Caco-2 (cell line): ENCODE data around the gene IDH1. TPM values are rescaled to one million over a fixed set of nuclear protein-coding genes. Genes with fewer than 3 reads are reported as not detected.

Source experiments
- BruUV-seq: library from RNA; stranded (reverse); fragments of 400-500 nt; replicated peaks from 2 replicates; lab custom pipeline; 2021; lab: Mats Ljungman, UMichigan
- CTCF ChIA-PET: fragments of 300-600 bp; sonication (Branson Sonifier 250); formaldehyde crosslinking; loops from one replicate; lab custom pipeline; 2022; ENCODE audit warnings: antibody characterized with exemption; lab: Charles Lee
- POLR2A ChIA-PET: fragments of 300-600 bp; sonication (Branson Sonifier 250); formaldehyde crosslinking; loops from one replicate; lab custom pipeline; 2022; ENCODE audit warnings: antibody characterized with exemption; lab: Charles Lee
- DNase-seq, 2 experiments: peaks; one replicate each; pipeline versions ENCODE4 v3.0.0 to v3.0.0-alpha.2; 2020 to 2022
- H3K27me3 ChIP-seq: replicated peaks from 2 replicates; pipeline ENCODE4 v1.6.0; 2011; ENCODE audit warnings: low read length; ENCODE audit not compliant: control insufficient read depth, insufficient read depth
- H3K36me3 ChIP-seq: 2 replicates; pipeline ENCODE4 v1.5.1; 2011; ENCODE audit warnings: low read length; ENCODE audit not compliant: control insufficient read depth, insufficient read depth
- H3K4me1 ChIP-seq: fragments of 250-450 bp; sonication (Bioruptor Pico); 2 replicates; pipeline ENCODE4 v1.5.1; 2020; ENCODE audit warnings: mild to moderate bottlenecking
- H3K4me3 ChIP-seq: 2 replicates; pipeline ENCODE4 v1.5.1; 2011; ENCODE audit warnings: low read depth, mild to moderate bottlenecking, control low read depth, low read length
- H3K9me3 ChIP-seq: fragments of 250-450 bp; sonication (Bioruptor Pico); 2 replicates; pipeline ENCODE4 v1.5.1; 2020; ENCODE audit warnings: mild to moderate bottlenecking, moderate library complexity
- H3K27ac Mint-ChIP-seq: one replicate; pipeline ENCODE4 v1.8.0; 2022; ENCODE audit warnings: mixed read lengths; ENCODE audit not compliant: unreplicated experiment
- H3K27me3 Mint-ChIP-seq: one replicate; pipeline ENCODE4 v1.8.0; 2022; ENCODE audit warnings: mixed read lengths; ENCODE audit not compliant: insufficient read depth, unreplicated experiment
- H3K36me3 Mint-ChIP-seq: one replicate; pipeline ENCODE4 v1.8.0; 2022; ENCODE audit warnings: mild to moderate bottlenecking, mixed read lengths; ENCODE audit not compliant: insufficient read depth, unreplicated experiment
- H3K4me1 Mint-ChIP-seq: one replicate; pipeline ENCODE4 v1.8.0; 2022; ENCODE audit warnings: low read depth, mixed read lengths; ENCODE audit not compliant: unreplicated experiment
- H3K4me3 Mint-ChIP-seq: one replicate; pipeline ENCODE4 v1.8.0; 2022; ENCODE audit warnings: mild to moderate bottlenecking, moderate library complexity, mixed read lengths; ENCODE audit not compliant: unreplicated experiment
- H3K9me3 Mint-ChIP-seq: one replicate; pipeline ENCODE4 v1.8.0; 2022; ENCODE audit warnings: mixed read lengths; ENCODE audit not compliant: unreplicated experiment
- CTCF ChIP-seq, 2 experiments: fragments of 200-600 bp in 1 of 2; IDR thresholded peaks; 1 replicate in 1 of 2; 2 replicates in 1 of 2; pipeline versions ENCODE4 v1.5.1 to v1.8.0; 2011 to 2022; ENCODE audit warnings: antibody characterized with exemption in 1 of 2, control low read depth in 1 of 2, inconsistent platforms in 1 of 2, low read depth in 1 of 2, low read length in 1 of 2, mild to moderate bottlenecking in 1 of 2, moderate library complexity in 1 of 2; ENCODE audit not compliant: insufficient read depth in 1 of 2, severe bottlenecking in 1 of 2, unreplicated experiment in 1 of 2
- intact Hi-C: fragments of 100-400 bp; cut with micrococcal nuclease; formaldehyde crosslinking; loops from one replicate; pipeline ENCODE4 v1.10.0; 2022; ENCODE audit not compliant: unreplicated experiment
- total RNA-seq: library from RNA; stranded (reverse); gene quantifications from 2 replicates; pipeline ENCODE4 v1.2.3, GENCODE V29; 2022

Gene IDH1
- total RNA-seq, 1 experiment from 2014 or later: 293 TPM

- Mint-ChIP-seq H3K36me3 (peaks cover 40% of the 10 kb centered on the region), H3K27ac (peak overlapping the region; percentile 62), H3K9me3 (no peaks in the 10 kb centered on the region), H3K4me3 (peak overlapping the region; percentile 17), H3K27me3 (no peaks in the 10 kb centered on the region), H3K4me1 (peaks cover 18% of the 10 kb centered on the region)
- peak in 1 of 2 experiments; percentile 21 for DNase-seq
- Histone ChIP-seq H3K9me3 (no peaks in the 10 kb centered on the region), H3K27me3 (no peaks in the 10 kb centered on the region), H3K4me1 (peaks cover 36% of the 10 kb centered on the region), H3K36me3 (peaks cover 2% of the 10 kb centered on the region; the same call in 1 of the 2 replicates), H3K4me3 (no peak overlapping the region)
- no TSS peak for BruUV-seq
- ChIA-PET POLR2A (no interaction called here), CTCF (interaction anchor here (2.8 kb wide), 1 partner anchor 155 kb away, joined by 32 read pairs; no protein-coding TSS in a partner anchor)
- peak in 1 of 2 experiments; percentile 21 for TF ChIP-seq CTCF (IDR thresholded peaks at IDR 0.05; ENCODE audit: insufficient read depth in 1 of 2, low read depth in 1 of 2, low read length in 1 of 2, severe bottlenecking in 1 of 2, unreplicated experiment in 1 of 2)
- intact Hi-C loops: no loop called here
Measured at GRCh38 chr2:208256192-208256782, 1.4 kb upstream of the IDH1 start.

GRCh38 chr2:208255557-208256106 is 761 bp upstream of the IDH1 start:
- DNase-seq: no peak
- no peaks in the 10 kb centered on the region for H3K9me3 ChIP-seq
- peaks cover 18% of the 10 kb centered on the region for H3K4me1 Mint-ChIP-seq
- H3K36me3 Mint-ChIP-seq: peaks cover 46% of the 10 kb centered on the region
- POLR2A ChIA-PET: interaction anchor here (1.3 kb wide), 1 partner anchor 11 kb away, joined by 5 read pairs; no protein-coding TSS in a partner anchor
- peaks cover 36% of the 10 kb centered on the region for H3K4me1 ChIP-seq
- H3K36me3 ChIP-seq: peaks cover 2% of the 10 kb centered on the region; the same call in 1 of the 2 replicates
- TF ChIP-seq CTCF (IDR thresholded peaks at IDR 0.05; ENCODE audit: insufficient read depth in 1 of 2, low read depth in 1 of 2, low read length in 1 of 2, severe bottlenecking in 1 of 2, unreplicated experiment in 1 of 2): peak in 1 of 2 experiments; percentile 4
- H3K27me3 ChIP-seq: no peaks in the 10 kb centered on the region
- peak overlapping the region; percentile 85 for H3K4me3 Mint-ChIP-seq
- no TSS peak for BruUV-seq
- no peaks in the 10 kb centered on the region for H3K9me3 Mint-ChIP-seq
- intact Hi-C loops: loop anchor here (1.0 kb wide), 5 partner anchors 11 to 153 kb away; partner anchors contain the start of gene PIKFYVE
- no peaks in the 10 kb centered on the region for H3K27me3 Mint-ChIP-seq
- H3K4me3 ChIP-seq: peak overlapping the region; percentile 67
- peak overlapping the region; percentile 62 for H3K27ac Mint-ChIP-seq
- CTCF ChIA-PET: interaction anchor here (0.6 to 3.1 kb wide), 5 partner anchors 10 to 156 kb away, joined by 3 to 32 read pairs (median 19); partner anchors contain the start of gene PIKFYVE

GRCh38 chr2:208254118-208254870 is 577 bp downstream of the IDH1 start:
- intact Hi-C loops: loop anchor here (1.0 kb wide), 2 partner anchors 14 to 508 kb away; no protein-coding TSS in a partner anchor
- peak; percentile 64 to 96 for TF ChIP-seq CTCF (IDR thresholded peaks at IDR 0.05; ENCODE audit: insufficient read depth in 1 of 2, low read depth in 1 of 2, low read length in 1 of 2, severe bottlenecking in 1 of 2, unreplicated experiment in 1 of 2)
- H3K9me3 ChIP-seq: no peaks in the 10 kb centered on the region
- peaks cover 36% of the 10 kb centered on the region for H3K4me1 ChIP-seq
- peak overlapping the region; percentile 67 for H3K4me3 ChIP-seq
- no peaks in the 10 kb centered on the region for H3K9me3 Mint-ChIP-seq
- peak overlapping the region; percentile 81 for H3K27ac Mint-ChIP-seq
- ChIA-PET POLR2A (interaction anchor here (0.5 to 1.3 kb wide), 4 partner anchors 12 to 459 kb away, joined by 4 to 6 read pairs (median 4); no protein-coding TSS in a partner anchor), CTCF (interaction anchor here (0.5 to 3.1 kb wide), 15 partner anchors 11 to 1339 kb away, joined by 3 to 32 read pairs (median 4); partner anchors contain the start of gene PIKFYVE)
- BruUV-seq: no TSS peak
- peak; percentile 93 to 95 for DNase-seq
- peak overlapping the region; percentile 85 for H3K4me3 Mint-ChIP-seq
- no peaks in the 10 kb centered on the region for H3K27me3 ChIP-seq
- H3K27me3 Mint-ChIP-seq: no peaks in the 10 kb centered on the region
- peaks cover 18% of the 10 kb centered on the region for H3K4me1 Mint-ChIP-seq
- peaks cover 60% of the 10 kb centered on the region for H3K36me3 Mint-ChIP-seq
- peaks cover 3% of the 10 kb centered on the region for H3K36me3 ChIP-seq
